ENCODE measurements around the gene RIT2. TPM values are rescaled to one million over a fixed set of nuclear protein-coding genes. Genes with fewer than 3 reads are reported as not detected.

RIT2 gene
- total RNA-seq, 1 donor from 2014 or later: not detected

- ATAC-seq (no peak), DNase-seq (ENCODE audit: missing footprints) (no peak)
- intact Hi-C loops (cut with DNase I): no loop called here
Measured at GRCh38 chr18:42893977-42894376, 221.5 kb downstream of the RIT2 start.

GRCh38 chr18:42892181-42892580 lies 223.3 kb downstream of the RIT2 start:
- intact Hi-C loops (cut with DNase I): no loop called here
- ATAC-seq: no peak

GRCh38 chr18:42891705-42892104 lies 223.8 kb downstream of the RIT2 start:
- no peak for DNase-seq (ENCODE audit: missing footprints)
- ATAC-seq: no peak
- intact Hi-C loops (cut with DNase I): no loop called here

More at GRCh38 chr18:42892181-42892580, 223.3 kb downstream of the RIT2 start:
- DNase-seq (ENCODE audit: missing footprints): no peak

- ATAC-seq (no peak), DNase-seq (ENCODE audit: missing footprints) (no peak)
- intact Hi-C loops (cut with DNase I): no loop called here
Measured at GRCh38 chr18:42883169-42883568, 232.3 kb downstream of the RIT2 start.

GRCh38 chr18:42882122-42882521 lies 233.4 kb downstream of the RIT2 start:
- no peak for DNase-seq (ENCODE audit: missing footprints)
- ATAC-seq: no peak
- intact Hi-C loops (cut with DNase I): no loop called here

GRCh38 chr18:42872838-42873237 lies 242.6 kb downstream of the RIT2 start:
- ATAC-seq (no peak), DNase-seq (ENCODE audit: missing footprints) (no peak)
- intact Hi-C loops (cut with DNase I): no loop called here

GRCh38 chr18:42864876-42865275 lies 250.6 kb downstream of the RIT2 start:
- ATAC-seq (no peak), DNase-seq (ENCODE audit: missing footprints) (no peak)
- intact Hi-C loops (cut with DNase I): no loop called here

GRCh38 chr18:42861271-42861670 lies 254.2 kb downstream of the RIT2 start:
- ATAC-seq (no peak), DNase-seq (ENCODE audit: missing footprints) (no peak)
- intact Hi-C loops (cut with DNase I): no loop called here

- no peak for ATAC-seq
- DNase-seq (ENCODE audit: missing footprints): no peak
- intact Hi-C loops (cut with DNase I): no loop called here
Measured at GRCh38 chr18:42860548-42860947, 254.9 kb downstream of the RIT2 start.

- ATAC-seq (no peak), DNase-seq (ENCODE audit: missing footprints) (no peak)
- intact Hi-C loops (cut with DNase I): no loop called here
Measured at GRCh38 chr18:42860011-42860410, 255.5 kb downstream of the RIT2 start.

- no peak for DNase-seq (ENCODE audit: missing footprints)
- no peak for ATAC-seq
- intact Hi-C loops (cut with DNase I): no loop called here
Measured at GRCh38 chr18:42854558-42854957, 260.9 kb downstream of the RIT2 start.

- DNase-seq (ENCODE audit: missing footprints) (no peak), ATAC-seq (no peak)
- intact Hi-C loops (cut with DNase I): no loop called here
Measured at GRCh38 chr18:42850174-42851083, 265.1 kb downstream of the RIT2 start.

- intact Hi-C loops (cut with DNase I): no loop called here
- DNase-seq (ENCODE audit: missing footprints) (no peak), ATAC-seq (no peak)
Measured at GRCh38 chr18:42839408-42839807, 276.1 kb downstream of the RIT2 start.

- intact Hi-C loops (cut with DNase I): no loop called here
- DNase-seq (ENCODE audit: missing footprints) (no peak), ATAC-seq (no peak)
Measured at GRCh38 chr18:42838546-42839145, 276.8 kb downstream of the RIT2 start.

- ATAC-seq (no peak), DNase-seq (ENCODE audit: missing footprints) (no peak)
- intact Hi-C loops (cut with DNase I): no loop called here
Measured at GRCh38 chr18:42830936-42831335, 284.5 kb downstream of the RIT2 start.

- DNase-seq (ENCODE audit: missing footprints): no peak
- intact Hi-C loops (cut with DNase I): no loop called here
- ATAC-seq: no peak
Measured at GRCh38 chr18:42828881-42829280, 286.6 kb downstream of the RIT2 start.

GRCh38 chr18:42824178-42824577 lies 291.3 kb downstream of the RIT2 start:
- ATAC-seq: no peak
- DNase-seq (ENCODE audit: missing footprints): no peak
- intact Hi-C loops (cut with DNase I): no loop called here

GRCh38 chr18:42822711-42823110 lies 292.8 kb downstream of the RIT2 start:
- ATAC-seq (no peak), DNase-seq (ENCODE audit: missing footprints) (no peak)
- intact Hi-C loops (cut with DNase I): no loop called here

- intact Hi-C loops (cut with DNase I): no loop called here
- ATAC-seq: no peak
Measured at GRCh38 chr18:42821492-42821891, 294.0 kb downstream of the RIT2 start.

GRCh38 chr18:42814618-42815017 lies 300.9 kb downstream of the RIT2 start:
- intact Hi-C loops (cut with DNase I): no loop called here
- no peak for ATAC-seq
- no peak for DNase-seq (ENCODE audit: missing footprints)

More at GRCh38 chr18:42821492-42821891, 294.0 kb downstream of the RIT2 start:
- DNase-seq (ENCODE audit: missing footprints): no peak
